HCT116 (cell line): ENCODE data around the gene IMMP2L. TPM values are rescaled to one million over a fixed set of nuclear protein-coding genes. Genes with fewer than 3 reads are reported as not detected.

Experiments
- ATAC-seq: fragments of 200-7000 bp; cut with Tn5 transposase; 2 replicates; pipeline ENCODE4 v1.9.1; 2020; ENCODE audit warnings: mild to moderate bottlenecking, moderate library complexity
- BruUV-seq: library from RNA; stranded (reverse); fragments of 400-500 nt; replicated peaks from 2 replicates; lab custom pipeline; 2021; lab: Mats Ljungman, UMichigan
- CTCF ChIA-PET: fragments of 300-600 bp; sonication (Branson Sonifier 250); formaldehyde crosslinking; loops from one replicate; lab custom pipeline; 2021; ENCODE audit warnings: antibody characterized with exemption; lab: Charles Lee
- POLR2A ChIA-PET: fragments of 300-600, 350-600 bp; sonication (Branson Sonifier 250); formaldehyde crosslinking; loops from one replicate; lab custom pipeline; 2021; ENCODE audit warnings: antibody characterized with exemption; lab: Charles Lee
- RAD21 ChIA-PET, 2 experiments: fragments of 300-600 bp; sonication (Branson Sonifier 250); formaldehyde crosslinking; loops; one replicate each; lab custom pipeline; 2023; ENCODE audit warnings: low total read pairs in 2 of 2; ENCODE audit not compliant: uncharacterized antibody in 2 of 2, unreplicated experiment in 2 of 2, low non-redundant PET in 1 of 2; lab: Charles Lee
- DNase-seq: peaks from one replicate; pipeline ENCODE4 v3.0.0-alpha.2; 2010; ENCODE audit warnings: low read depth, low spot score
- H2AFZ ChIP-seq: fragments of 200-600 bp; shearing (Covaris generic), sonication (generic); 2 replicates; pipeline ENCODE4 v1.6.1; 2017; ENCODE audit warnings: low read depth, mixed run types, mixed read lengths, antibody characterized with exemption, low read length; ENCODE audit not compliant: poor library complexity, severe bottlenecking
- H3K27ac ChIP-seq: 2 replicates; pipeline ENCODE4 v1.5.1; 2012; ENCODE audit warnings: low read depth, low read length
- H3K27me3 ChIP-seq: fragments of 200-600 bp; sonication (generic); 2 replicates; pipeline ENCODE4 v1.6.1; 2016; ENCODE audit warnings: mixed run types, low read length, mixed read lengths; ENCODE audit not compliant: insufficient read depth
- H3K36me3 ChIP-seq, 2 experiments: fragments of 200-500 bp in 1 of 2; fragments of 200-600 bp in 1 of 2; sonication (Bioruptor generic) in 1 of 2; sonication (generic) in 1 of 2; 2 replicates each; pipeline versions ENCODE4 v1.5.1 to v1.6.1; 2014 to 2016; ENCODE audit warnings: low read length in 2 of 2, inconsistent platforms in 1 of 2, mixed read lengths in 1 of 2, mixed run types in 1 of 2; ENCODE audit not compliant: insufficient read depth in 2 of 2, control insufficient read depth in 1 of 2
- H3K4me1 ChIP-seq, 2 experiments: fragments of 200-600 bp in 1 of 2; sonication (generic) in 1 of 2; 2 replicates each; pipeline versions ENCODE4 v1.5.1 to v1.6.1; 2012 to 2017; ENCODE audit warnings: low read length in 2 of 2, inconsistent platforms in 1 of 2, mild to moderate bottlenecking in 1 of 2, mixed read lengths in 1 of 2, mixed run types in 1 of 2, moderate library complexity in 1 of 2; ENCODE audit not compliant: insufficient read depth in 2 of 2, control insufficient read depth in 1 of 2
- H3K4me2 ChIP-seq: fragments of 200-600 bp; sonication (generic); 2 replicates; pipeline ENCODE4 v1.6.1; 2017; ENCODE audit warnings: mixed run types, low read length, mixed read lengths
- H3K4me3 ChIP-seq, 2 experiments: fragments of 200-600 bp in 1 of 2; sonication (generic) in 1 of 2; replicated peaks in 1 of 2; 2 replicates each; pipeline ENCODE4 v1.5.1; 2011 to 2016; ENCODE audit warnings: low read length in 2 of 2, control low read depth in 1 of 2, low read depth in 1 of 2, mild to moderate bottlenecking in 1 of 2, mixed read lengths in 1 of 2, mixed run types in 1 of 2
- H3K79me2 ChIP-seq: fragments of 200-600 bp; sonication (generic); 2 replicates; pipeline ENCODE4 v1.6.1; 2017; ENCODE audit warnings: mild to moderate bottlenecking, mixed run types, low read length, moderate library complexity, mixed read lengths; ENCODE audit not compliant: insufficient read depth
- H3K9ac ChIP-seq: fragments of 200-600 bp; sonication (generic); 2 replicates; pipeline ENCODE4 v1.6.1; 2016; ENCODE audit warnings: low read length, mixed read lengths
- H3K9me2 ChIP-seq: fragments of 200-600 bp; sonication (generic), shearing (Covaris generic); 2 replicates; pipeline ENCODE4 v1.6.1; 2017; ENCODE audit warnings: mixed run types, mild to moderate bottlenecking, moderate library complexity; ENCODE audit not compliant: insufficient read depth
- H3K9me3 ChIP-seq, 2 experiments: fragments of 200-500 bp in 1 of 2; fragments of 200-600 bp in 1 of 2; sonication (Bioruptor generic) in 1 of 2; sonication (generic) in 1 of 2; 2 replicates each; pipeline ENCODE4 v1.6.1; 2014 to 2017; ENCODE audit warnings: low read length in 2 of 2, mixed read lengths in 2 of 2, inconsistent platforms in 1 of 2, low read depth in 1 of 2, mild to moderate bottlenecking in 1 of 2, mixed run types in 1 of 2, moderate library complexity in 1 of 2; ENCODE audit not compliant: control insufficient read depth in 1 of 2, insufficient read depth in 1 of 2
- H4K20me1 ChIP-seq: fragments of 200-600 bp; sonication (generic), shearing (Covaris generic); 2 replicates; pipeline ENCODE4 v1.6.1; 2017; ENCODE audit warnings: mixed run types, mild to moderate bottlenecking, moderate library complexity; ENCODE audit not compliant: insufficient read depth
- CBX3 ChIP-seq: IDR thresholded peaks from 2 replicates; pipeline ENCODE4 v1.6.1; 2012; ENCODE audit warnings: low read depth
- EGR1 ChIP-seq: IDR thresholded peaks from 2 replicates; pipeline ENCODE4 v1.6.1; 2012; ENCODE audit warnings: low read depth
- ELF1 ChIP-seq: IDR thresholded peaks from 2 replicates; pipeline ENCODE4 v1.6.1; 2012; ENCODE audit warnings: low read depth, borderline replicate concordance
- EZH2 ChIP-seq: fragments of 200-600 bp; sonication (generic); IDR thresholded peaks from 2 replicates; pipeline ENCODE4 v1.6.1; 2017; ENCODE audit warnings: antibody characterized with exemption, mixed run types
- EZH2phosphoT487 ChIP-seq: fragments of 200-600 bp; IDR thresholded peaks from 2 replicates; pipeline ENCODE4 v1.6.1; 2018; ENCODE audit warnings: antibody characterized with exemption, borderline replicate concordance
- FOSL1 ChIP-seq: IDR thresholded peaks from 2 replicates; pipeline ENCODE4 v1.6.1; 2012; ENCODE audit warnings: low read depth
- JUND ChIP-seq: IDR thresholded peaks from 2 replicates; pipeline ENCODE4 v1.6.1; 2012
- SIN3A ChIP-seq: IDR thresholded peaks from 2 replicates; pipeline ENCODE4 v1.6.1; 2012; ENCODE audit warnings: low read depth
- SRF ChIP-seq: IDR thresholded peaks from 2 replicates; pipeline ENCODE4 v1.6.1; 2012; ENCODE audit warnings: low read depth
- YY1 ChIP-seq: IDR thresholded peaks from 2 replicates; pipeline ENCODE4 v1.6.1; 2011; ENCODE audit warnings: low read length, low read depth, moderate library complexity, mild to moderate bottlenecking; ENCODE audit not compliant: insufficient replicate concordance; ENCODE audit errors: extremely low read depth
- ZFX ChIP-seq: fragments of 450-650 bp; IDR thresholded peaks from 2 replicates; pipeline ENCODE4 v1.6.1; 2017
- intact Hi-C: fragments of 100-400 bp; cut with micrococcal nuclease; formaldehyde crosslinking; loops from 2 replicates; pipeline ENCODE4 v1.10.0; 2022
- total RNA-seq: library from RNA; stranded (reverse); gene quantifications from one replicate; pipeline ENCODE4 v1.2.1, GENCODE V29; 2021; ENCODE audit not compliant: unreplicated experiment
- TF ChIP-seq, protein P1 (sequence below): IDR thresholded peaks from 2 replicates; pipeline ENCODE4 v1.6.1; 2012
- TF ChIP-seq, protein P2 (sequence below), 3 experiments: fragments of 200-600 bp in 1 of 3; sonication (generic) in 1 of 3; IDR thresholded peaks in 2 of 3; conservative IDR thresholded peaks in 1 of 3; 2 replicates each; pipeline ENCODE4 v1.5.1; 2012 to 2017; ENCODE audit warnings: low read depth in 2 of 3, low read length in 2 of 3, antibody characterized with exemption in 1 of 3, borderline replicate concordance in 1 of 3, control low read depth in 1 of 3, mild to moderate bottlenecking in 1 of 3, mixed read lengths in 1 of 3, mixed run types in 1 of 3, moderate library complexity in 1 of 3; ENCODE audit not compliant: insufficient read depth in 1 of 3
- TF ChIP-seq, protein P3 (sequence below): IDR thresholded peaks from 2 replicates; pipeline ENCODE4 v1.6.1; 2011; ENCODE audit warnings: mild to moderate bottlenecking, low read length, moderate library complexity; ENCODE audit not compliant: insufficient replicate concordance; ENCODE audit errors: extremely low read depth

IMMP2L gene
- total RNA-seq, 1 experiment from 2014 or later = 21.1 TPM

DNA sequence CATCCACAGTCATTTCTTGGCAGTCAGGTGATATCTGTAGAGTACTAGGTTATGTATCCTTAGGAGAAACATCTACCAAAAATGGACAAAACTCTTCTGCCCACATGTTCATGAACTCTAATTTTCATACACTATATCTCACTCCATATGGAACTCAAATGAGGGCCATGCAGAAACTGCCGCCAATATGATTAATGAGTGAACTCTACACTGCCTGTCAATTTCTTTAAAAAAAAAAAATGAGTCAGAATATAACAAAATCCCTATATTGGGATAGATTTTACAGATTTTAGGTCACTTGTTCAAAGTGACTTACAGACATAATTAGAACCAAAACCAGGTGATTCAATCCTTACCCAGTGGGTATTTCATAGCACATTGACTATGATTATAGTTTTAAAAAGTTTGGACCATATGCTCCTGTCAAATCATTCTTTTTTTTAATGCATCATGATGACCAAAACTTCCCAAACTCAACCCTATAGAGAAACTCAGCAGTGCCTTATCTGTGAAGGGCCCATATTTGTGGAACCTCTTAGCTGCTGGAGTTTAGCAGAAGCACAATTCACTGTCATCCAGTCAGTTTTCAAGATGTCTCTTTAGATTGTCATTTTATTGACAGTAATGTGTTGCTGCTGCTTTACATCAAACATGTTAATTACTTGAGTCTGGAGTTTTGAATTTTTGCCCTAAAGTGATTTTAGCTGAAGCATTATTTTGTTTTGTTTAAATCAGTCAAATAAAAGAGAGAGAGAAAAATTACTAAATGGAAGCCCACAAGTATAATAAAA is 460.2 kb downstream of the IMMP2L start:
- TF ChIP-seq FOSL1 (no peak), YY1 (no peak), ZFX (no peak), JUND (no peak)
- TF ChIP-seq, protein P1, sequence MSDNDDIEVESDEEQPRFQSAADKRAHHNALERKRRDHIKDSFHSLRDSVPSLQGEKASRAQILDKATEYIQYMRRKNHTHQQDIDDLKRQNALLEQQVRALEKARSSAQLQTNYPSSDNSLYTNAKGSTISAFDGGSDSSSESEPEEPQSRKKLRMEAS = no peak
- Histone ChIP-seq H3K9ac (no peak overlapping the region), H3K27ac (no peak overlapping the region), H2AFZ (no peak overlapping the region), H3K79me2 (no peaks in the 10 kb centered on the region), H3K4me2 (no peak overlapping the region), H3K27me3 (no peaks in the 10 kb centered on the region), H3K4me1 (no peaks in the 10 kb centered on the region), H3K9me2 (no peaks in the 10 kb centered on the region), H3K9me3 (no peaks in the 10 kb centered on the region), H3K36me3 (no peaks in the 10 kb centered on the region), H3K4me3 (no peak overlapping the region), H4K20me1 (no peaks in the 10 kb centered on the region)
- POLR2A ChIA-PET = no interaction called here
- ATAC-seq (no peak), DNase-seq (no peak)
- intact Hi-C loops = no loop called here
- RAD21 ChIA-PET = no interaction called here
- CTCF ChIA-PET = no interaction called here
- no TSS peak for BruUV-seq

DNA sequence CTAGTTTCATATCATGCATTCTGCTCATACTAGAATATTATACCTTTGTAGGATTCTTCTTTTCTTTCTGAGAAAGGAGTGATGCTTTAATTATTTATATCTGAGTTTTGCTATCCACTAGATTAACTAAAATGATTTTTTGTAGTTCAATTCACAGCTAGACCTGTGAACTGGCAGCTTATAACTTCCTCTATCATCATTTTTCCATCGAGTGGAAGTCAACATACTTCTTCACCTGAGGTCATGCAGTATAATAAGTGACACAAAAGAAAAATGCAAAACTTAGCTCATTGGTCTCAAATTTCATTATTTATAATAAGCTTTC is 463.4 kb downstream of the IMMP2L start:
- H4K20me1 ChIP-seq = no peaks in the 10 kb centered on the region
- no peaks in the 10 kb centered on the region for H3K9me3 ChIP-seq
- no peaks in the 10 kb centered on the region for H3K36me3 ChIP-seq
- intact Hi-C loops = loop anchor here (10.0 kb wide), 1 partner anchor 1254 kb away; no protein-coding TSS in a partner anchor
- POLR2A ChIA-PET = no interaction called here
- H3K4me3 ChIP-seq = no peak overlapping the region
- RAD21 ChIA-PET = no interaction called here
- no peaks in the 10 kb centered on the region for H3K27me3 ChIP-seq
- H3K9me2 ChIP-seq = no peaks in the 10 kb centered on the region
- no peaks in the 10 kb centered on the region for H3K4me1 ChIP-seq
- H3K79me2 ChIP-seq = no peaks in the 10 kb centered on the region
- CTCF ChIA-PET = interaction anchor here (1.0 to 1.5 kb wide), 7 partner anchors 9 to 1246 kb away, joined by 3 to 6 read pairs (median 3); no protein-coding TSS in a partner anchor
- ATAC-seq = no peak
- no peak for DNase-seq
- H2AFZ ChIP-seq = no peak overlapping the region
- no peak overlapping the region for H3K4me2 ChIP-seq
- no peak overlapping the region for H3K9ac ChIP-seq
- BruUV-seq = no TSS peak
- no peak overlapping the region for H3K27ac ChIP-seq
- no peak for TF ChIP-seq ELF1
- TF ChIP-seq EZH2 = no peak
- TF ChIP-seq, protein P2, sequence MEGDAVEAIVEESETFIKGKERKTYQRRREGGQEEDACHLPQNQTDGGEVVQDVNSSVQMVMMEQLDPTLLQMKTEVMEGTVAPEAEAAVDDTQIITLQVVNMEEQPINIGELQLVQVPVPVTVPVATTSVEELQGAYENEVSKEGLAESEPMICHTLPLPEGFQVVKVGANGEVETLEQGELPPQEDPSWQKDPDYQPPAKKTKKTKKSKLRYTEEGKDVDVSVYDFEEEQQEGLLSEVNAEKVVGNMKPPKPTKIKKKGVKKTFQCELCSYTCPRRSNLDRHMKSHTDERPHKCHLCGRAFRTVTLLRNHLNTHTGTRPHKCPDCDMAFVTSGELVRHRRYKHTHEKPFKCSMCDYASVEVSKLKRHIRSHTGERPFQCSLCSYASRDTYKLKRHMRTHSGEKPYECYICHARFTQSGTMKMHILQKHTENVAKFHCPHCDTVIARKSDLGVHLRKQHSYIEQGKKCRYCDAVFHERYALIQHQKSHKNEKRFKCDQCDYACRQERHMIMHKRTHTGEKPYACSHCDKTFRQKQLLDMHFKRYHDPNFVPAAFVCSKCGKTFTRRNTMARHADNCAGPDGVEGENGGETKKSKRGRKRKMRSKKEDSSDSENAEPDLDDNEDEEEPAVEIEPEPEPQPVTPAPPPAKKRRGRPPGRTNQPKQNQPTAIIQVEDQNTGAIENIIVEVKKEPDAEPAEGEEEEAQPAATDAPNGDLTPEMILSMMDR (IDR thresholded peaks at IDR 0.05 in 2 of 3, conservative IDR thresholded peaks at IDR 0.05 in 1 of 3; ENCODE audit: borderline replicate concordance in 1 of 3, insufficient read depth in 1 of 3, low read depth in 2 of 3, low read length in 2 of 3) = no peak
- TF ChIP-seq YY1 = no peak
- no peak for TF ChIP-seq SIN3A
- no peak for TF ChIP-seq EGR1
- no peak for TF ChIP-seq SRF
- TF ChIP-seq EZH2phosphoT487 = no peak
- TF ChIP-seq, protein P3, sequence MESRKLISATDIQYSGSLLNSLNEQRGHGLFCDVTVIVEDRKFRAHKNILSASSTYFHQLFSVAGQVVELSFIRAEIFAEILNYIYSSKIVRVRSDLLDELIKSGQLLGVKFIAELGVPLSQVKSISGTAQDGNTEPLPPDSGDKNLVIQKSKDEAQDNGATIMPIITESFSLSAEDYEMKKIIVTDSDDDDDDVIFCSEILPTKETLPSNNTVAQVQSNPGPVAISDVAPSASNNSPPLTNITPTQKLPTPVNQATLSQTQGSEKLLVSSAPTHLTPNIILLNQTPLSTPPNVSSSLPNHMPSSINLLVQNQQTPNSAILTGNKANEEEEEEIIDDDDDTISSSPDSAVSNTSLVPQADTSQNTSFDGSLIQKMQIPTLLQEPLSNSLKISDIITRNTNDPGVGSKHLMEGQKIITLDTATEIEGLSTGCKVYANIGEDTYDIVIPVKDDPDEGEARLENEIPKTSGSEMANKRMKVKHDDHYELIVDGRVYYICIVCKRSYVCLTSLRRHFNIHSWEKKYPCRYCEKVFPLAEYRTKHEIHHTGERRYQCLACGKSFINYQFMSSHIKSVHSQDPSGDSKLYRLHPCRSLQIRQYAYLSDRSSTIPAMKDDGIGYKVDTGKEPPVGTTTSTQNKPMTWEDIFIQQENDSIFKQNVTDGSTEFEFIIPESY = no peak
- TF ChIP-seq CBX3 = no peak
- TF ChIP-seq ZFX = no peak
